K562 (cell line): Measurements from ENCODE around the gene BCAP31. TPM values are rescaled to one million over a fixed set of nuclear protein-coding genes. Genes with fewer than 3 reads are reported as not detected.

Source experiments
- ATAC-seq: fragments of 200-7000 bp; cut with Tn5 transposase; 3 replicates; pipeline ENCODE4 v1.9.1; 2020; ENCODE audit warnings: moderate library complexity
- BruUV-seq: library from RNA; stranded (reverse); fragments of 400-500 nt; replicated peaks from 2 replicates; lab custom pipeline; 2021; lab: Mats Ljungman, UMichigan
- CTCF ChIA-PET: fragments of 300-600 bp; formaldehyde crosslinking; extraction: SDS; loops from one replicate; lab custom pipeline; 2021; ENCODE audit warnings: low intra/inter-chr PET ratio; lab: Yijun Ruan, JAX
- POLR2A ChIA-PET: fragments of 300-600, 350-650 bp; sonication (Branson Sonifier 250); formaldehyde crosslinking; extraction: SDS; loops from one replicate; lab custom pipeline; 2021; ENCODE audit warnings: antibody characterized with exemption, inconsistent platforms; lab: Yijun Ruan, JAX
- DNase-seq, 4 experiments: peaks; one replicate each; pipeline versions ENCODE4 v3.0.0 to v3.0.0-alpha.2; 2011 to 2018; ENCODE audit warnings: low spot score in 3 of 4, mixed read lengths in 3 of 4; ENCODE audit errors: extremely low read depth in 1 of 4
- FAIRE-seq: peaks from 2 replicates; lab custom pipeline; 2011; peaks lifted over from hg19 to GRCh38; lab: Jason Lieb, UNC
- H2AFZ ChIP-seq: 2 replicates; pipeline ENCODE4 v1.6.0; 2011; ENCODE audit warnings: low read depth, low read length, control low read depth, inconsistent platforms
- H3K27ac ChIP-seq: fragments of 200-600 bp; 3 replicates; pipeline ENCODE4 v1.8.0; 2011; ENCODE audit warnings: low read depth, mild to moderate bottlenecking, control low read depth, inconsistent platforms, low read length, moderate library complexity, mixed read lengths; ENCODE audit errors: extremely low read depth
- H3K27me3 ChIP-seq, 2 experiments: fragments of 300-600 bp in 1 of 2; 2 replicates in 1 of 2; 3 replicates in 1 of 2; pipeline versions ENCODE4 v1.6.0 to v1.8.0; 2011; ENCODE audit warnings: inconsistent platforms in 2 of 2, low read length in 2 of 2, mild to moderate bottlenecking in 1 of 2, mixed read lengths in 1 of 2, moderate library complexity in 1 of 2; ENCODE audit not compliant: control insufficient read depth in 2 of 2, insufficient read depth in 2 of 2
- H3K36me3 ChIP-seq: fragments of 300-600 bp; 3 replicates; pipeline ENCODE4 v1.8.0; 2011; ENCODE audit warnings: mild to moderate bottlenecking, low read length, inconsistent platforms; ENCODE audit not compliant: control insufficient read depth, insufficient read depth
- H3K4me1 ChIP-seq, 2 experiments: fragments of 200-600 bp in 1 of 2; replicated peaks in 1 of 2; 2 replicates in 1 of 2; 3 replicates in 1 of 2; pipeline versions ENCODE4 v1.5.1 to v1.8.0; 2011; ENCODE audit warnings: inconsistent platforms in 2 of 2, low read length in 2 of 2, mild to moderate bottlenecking in 1 of 2, mixed read lengths in 1 of 2, moderate library complexity in 1 of 2; ENCODE audit not compliant: control insufficient read depth in 2 of 2, insufficient read depth in 2 of 2
- H3K4me2 ChIP-seq: 2 replicates; pipeline ENCODE4 v1.6.1; 2011; ENCODE audit warnings: low read length, control low read depth, inconsistent platforms, mixed read lengths; ENCODE audit not compliant: insufficient read depth
- H3K4me3 ChIP-seq: fragments of 200-600 bp; sonication (generic), shearing (Covaris generic); 2 replicates; pipeline ENCODE4 v1.5.1; 2016; ENCODE audit warnings: control low read depth, inconsistent platforms
- H3K79me2 ChIP-seq: fragments of 200-600 bp; 3 replicates; pipeline ENCODE4 v1.8.0; 2011; ENCODE audit warnings: low read length, inconsistent platforms; ENCODE audit not compliant: control insufficient read depth, insufficient read depth
- H3K9ac ChIP-seq, 2 experiments: 2 replicates each; pipeline versions ENCODE4 v1.6.0 to v1.6.1; 2011; ENCODE audit warnings: low read depth in 2 of 2, low read length in 2 of 2, control low read depth in 1 of 2, inconsistent platforms in 1 of 2, mild to moderate bottlenecking in 1 of 2, mixed read lengths in 1 of 2; ENCODE audit not compliant: insufficient read depth in 1 of 2
- H3K9me1 ChIP-seq: one replicate; pipeline ENCODE4 v1.6.0; 2011; ENCODE audit warnings: inconsistent platforms, mild to moderate bottlenecking, low read length, moderate library complexity; ENCODE audit not compliant: control insufficient read depth, insufficient read depth
- H3K9me3 ChIP-seq: replicated peaks from 2 replicates; pipeline ENCODE4 v1.5.1; 2011; ENCODE audit warnings: low read depth, low read length, inconsistent platforms; ENCODE audit not compliant: control insufficient read depth, insufficient read depth
- H4K20me1 ChIP-seq: replicated peaks from 2 replicates; pipeline ENCODE4 v1.6.1; 2011; ENCODE audit warnings: low read length, inconsistent platforms, mixed read lengths; ENCODE audit not compliant: control insufficient read depth, insufficient read depth
- EGR1 ChIP-seq: fragments of 450-650 bp; conservative IDR thresholded peaks from 2 replicates; pipeline ENCODE4 v1.6.1; 2017; ENCODE audit warnings: mild to moderate bottlenecking
- POLR2G ChIP-seq: fragments of 200-400 bp; formaldehyde crosslinking; IDR thresholded peaks from 2 replicates; pipeline ENCODE4 v1.6.1; 2017; ENCODE audit warnings: low read depth, mild to moderate bottlenecking, antibody characterized with exemption, low read length, moderate library complexity
- SIN3A ChIP-seq, 2 experiments: fragments of 150-350 bp in 1 of 2; IDR thresholded peaks; 2 replicates each; pipeline ENCODE4 v1.6.1; 2011 to 2016; ENCODE audit warnings: borderline replicate concordance in 2 of 2, low read depth in 2 of 2, low read length in 2 of 2, mild to moderate bottlenecking in 2 of 2, moderate library complexity in 2 of 2; ENCODE audit not compliant: control insufficient read depth in 1 of 2
- U2AF1 ChIP-seq: fragments of 200-400 bp; formaldehyde crosslinking; optimal IDR thresholded peaks from 2 replicates; pipeline ENCODE3; 2017; ENCODE audit warnings: mild to moderate bottlenecking, low read depth, low read length, moderate library complexity
- WGBS: fragments of 100-300 bp; shearing (Covaris generic); methylation state at CpG from one replicate; pipeline ENCODE4 v1.1.6; 2016; ENCODE audit warnings: low coverage, mixed read lengths; ENCODE audit not compliant: insufficient coverage; ENCODE audit errors: missing lambda C conversion rate; 5-methylcytosine and 5-hydroxymethylcytosine counted together
- in situ Hi-C: fragments of 300-500 bp; cut with MboI; formaldehyde crosslinking; loops from 4 replicates; pipeline ENCODE4 v1.15.0; 2018; ENCODE audit warnings: inconsistent platforms, mixed read lengths
- intact Hi-C: fragments of 100-400 bp; cut with micrococcal nuclease; formaldehyde crosslinking; loops from 2 replicates; pipeline ENCODE4 v1.14.2; 2022
- polyA plus RNA-seq, 8 experiments: library from polyadenylated mRNA; depleted of rRNA in 4 of 8; stranded (reverse) in 5 of 8; unstranded in 3 of 8; fragments of >200 nt; fragmentation: Nextera tagmentation in 2 of 8; fragmentation: Illumina TruSeq in 1 of 8; extraction: Ambion mirVana in 2 of 8; extraction: Trizol in 1 of 8; gene quantifications; 2 replicates each; pipeline versions ENCODE4 v1.2.1 to v1.2.3, GENCODE V29; 2011 to 2014; ENCODE audit warnings: inconsistent platforms in 1 of 8, missing spikeins in 1 of 8
- total RNA-seq, 7 experiments: library from RNA; depleted of rRNA in 6 of 7; stranded (reverse); fragments of >200 nt in 6 of 7; fragmentation: Illumina TruSeq in 2 of 7; extraction: Trizol in 2 of 7; gene quantifications; 2 replicates each; pipeline versions ENCODE4 v1.2.1 to v1.2.3, GENCODE V29; 2011 to 2021; ENCODE audit warnings: low replicate concordance in 1 of 7

Gene BCAP31
- total and polyA plus RNA-seq, 9 of the 15 experiments (the other 6 are each of a cell fraction or from before 2014, with no cell fraction given) = 156 to 683 (median 188) TPM

GRCh38 chrX:153769158-153769864 is 45.1 kb upstream of the BCAP31 start:
- CTCF ChIA-PET = no interaction called here
- Histone ChIP-seq H4K20me1 (no peaks in the 10 kb centered on the region), H3K4me1 (peaks cover 13 to 95% of the 10 kb centered on the region in 2 experiments), H3K4me3 (no peak overlapping the region), H3K27me3 (no peaks in the 10 kb centered on the region), H3K36me3 (no peaks in the 10 kb centered on the region), H3K27ac (no peak overlapping the region), H3K4me2 (no peak overlapping the region), H3K9me1 (no peaks in the 10 kb centered on the region), H2AFZ (no peak overlapping the region), H3K79me2 (peaks cover 11% of the 10 kb centered on the region), H3K9ac (peak overlapping the region in 1 of 2 experiments; percentile 58; a peak in 2 of 4 replicates), H3K9me3 (no peaks in the 10 kb centered on the region)
- no peak for FAIRE-seq
- ATAC-seq = no peak
- BruUV-seq = no TSS peak
- intact Hi-C loops (loop anchor here (5.0 kb wide), 1 partner anchor 158 kb away; the partner anchor contains the start of gene ARHGAP4), in situ Hi-C loops (no loop called here)
- WGBS = 82% methylated on average over 15 of the region's 23 CpGs
- no peak for DNase-seq
- TF ChIP-seq U2AF1 (no peak), SIN3A (IDR thresholded peaks at IDR 0.05; ENCODE audit: borderline replicate concordance in 2 of 2, control insufficient read depth in 1 of 2, low read depth in 2 of 2, low read length in 2 of 2) (no peak), POLR2G (0 out of 2 replicates have a peak, but pooled peaks have one; percentile 36), EGR1 (no peak)
- POLR2A ChIA-PET = no interaction called here
